Measurements from ENCODE around the gene PMEPA1.
A peak's percentile ranks its signal among the peaks of the same experiment; 100 is the strongest.
"Not testable (repeated sequence)": the region's sequence is repeated elsewhere in the genome, so short reads cannot be mapped to it uniquely, and the experiment has no call there.

PMEPA1 gene

DNA sequence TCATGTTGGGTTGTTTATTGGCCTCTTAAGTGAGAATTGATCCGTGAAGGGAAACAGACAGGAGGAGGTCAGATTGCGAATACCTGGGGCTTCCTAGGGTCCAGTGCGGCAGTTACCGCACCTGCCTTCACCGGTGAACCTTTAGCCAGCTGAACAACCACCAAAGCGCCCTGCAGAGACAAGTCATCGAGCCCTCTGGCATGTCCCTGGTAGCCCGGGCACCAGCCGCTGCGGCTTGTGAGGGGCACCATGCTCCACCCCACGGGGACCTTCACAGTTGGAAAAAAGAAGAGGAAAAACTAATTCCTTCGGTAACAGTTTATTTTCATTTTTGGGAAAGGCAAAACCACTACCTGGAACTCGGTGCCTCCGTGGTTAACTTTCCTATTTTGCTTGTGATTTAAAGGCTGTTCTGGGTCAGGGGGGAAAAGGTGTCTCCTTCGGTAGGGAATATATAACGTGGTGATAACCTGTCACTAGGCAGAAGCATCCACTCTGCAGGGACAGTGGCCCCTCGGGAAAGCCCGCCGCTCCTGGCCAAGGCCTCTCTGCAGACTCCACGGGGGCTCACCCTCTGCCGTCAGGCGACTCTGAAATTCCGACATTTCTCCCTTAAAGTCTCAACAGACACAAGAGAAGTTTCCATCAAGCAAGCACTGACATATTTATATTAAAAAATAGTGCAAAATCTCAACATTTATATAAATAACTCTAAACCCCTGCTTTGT, 58.9 kb downstream of the PMEPA1 start:
- DNase-seq (ENCODE audit: low read depth): no peak

GRCh38 chr20:57650266-57650665, 59.5 kb downstream of the PMEPA1 start:
- no peak for DNase-seq (ENCODE audit: low read depth)

- no peak for DNase-seq (ENCODE audit: low read depth)
Measured at GRCh38 chr20:57649617-57650015, 60.2 kb downstream of the PMEPA1 start.

DNA sequence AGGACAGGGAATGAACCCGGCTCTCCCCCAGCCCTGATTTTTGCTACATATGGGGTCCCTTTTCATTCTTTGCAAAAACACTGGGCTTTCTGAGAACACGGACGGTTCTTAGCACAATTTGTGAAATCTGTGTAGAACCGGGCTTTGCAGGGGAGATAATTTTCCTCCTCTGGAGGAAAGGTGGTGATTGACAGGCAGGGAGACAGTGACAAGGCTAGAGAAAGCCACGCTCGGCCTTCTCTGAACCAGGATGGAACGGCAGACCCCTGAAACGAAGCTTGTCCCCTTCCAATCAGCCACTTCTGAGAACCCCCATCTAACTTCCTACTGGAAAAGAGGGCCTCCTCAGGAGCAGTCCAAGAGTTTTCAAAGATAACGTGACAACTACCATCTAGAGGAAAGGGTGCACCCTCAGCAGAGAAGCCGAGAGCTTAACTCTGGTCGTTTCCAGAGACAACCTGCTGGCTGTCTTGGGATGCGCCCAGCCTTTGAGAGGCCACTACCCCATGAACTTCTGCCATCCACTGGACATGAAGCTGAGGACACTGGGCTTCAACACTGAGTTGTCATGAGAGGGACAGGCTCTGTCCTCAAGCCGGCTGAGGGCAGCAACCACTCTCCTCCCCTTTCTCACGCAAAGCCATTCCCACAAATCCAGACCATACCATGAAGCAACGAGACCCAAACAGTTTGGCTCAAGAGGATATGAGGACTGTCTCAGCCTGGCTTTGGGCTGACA, 60.8 kb downstream of the PMEPA1 start:
- DNase-seq (ENCODE audit: low read depth): no peak

GRCh38 chr20:57647933-57648785, 61.7 kb downstream of the PMEPA1 start:
- no peak for DNase-seq (ENCODE audit: low read depth)

- no peak for DNase-seq (ENCODE audit: low read depth)
Measured at GRCh38 chr20:57647006-57647932, 62.5 kb downstream of the PMEPA1 start.

- DNase-seq (ENCODE audit: low read depth): no peak
Measured at GRCh38 chr20:57638895-57639236, 70.9 kb downstream of the PMEPA1 start.

DNA sequence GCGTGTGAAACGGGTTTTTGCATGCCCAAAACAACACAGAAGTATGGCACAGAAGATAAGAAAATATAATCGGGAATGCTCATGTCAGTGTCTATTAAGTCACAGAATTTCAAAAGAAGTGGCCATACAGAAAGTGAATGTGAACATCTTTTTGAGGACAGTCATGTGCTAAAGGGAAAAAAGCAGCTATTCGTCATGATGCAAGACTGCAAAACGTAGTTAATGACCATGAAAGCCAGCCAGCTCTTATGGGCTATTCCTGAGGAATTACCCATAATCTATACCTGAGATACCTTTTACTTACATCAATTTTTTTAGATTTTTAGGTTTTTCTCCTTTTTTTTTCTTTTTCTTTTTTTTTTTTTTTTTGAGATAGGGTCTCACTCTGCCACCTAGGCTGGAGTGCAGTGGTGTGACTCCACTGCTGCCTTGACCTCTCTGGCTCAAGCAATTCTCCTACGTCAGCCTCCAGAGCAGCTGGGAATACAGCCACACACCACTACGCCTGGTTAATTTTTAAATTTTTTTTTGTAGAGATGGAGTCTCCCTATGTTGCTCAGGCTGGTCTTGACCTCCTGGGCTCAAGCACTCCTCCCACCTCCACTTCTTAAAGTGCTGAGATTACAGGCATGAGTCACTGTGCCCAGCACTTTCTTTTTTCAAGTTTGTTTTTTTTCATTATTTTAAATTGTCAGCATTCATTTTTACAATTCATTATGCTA, 71.5 kb downstream of the PMEPA1 start:
- no peak for DNase-seq (ENCODE audit: low read depth)

DNA sequence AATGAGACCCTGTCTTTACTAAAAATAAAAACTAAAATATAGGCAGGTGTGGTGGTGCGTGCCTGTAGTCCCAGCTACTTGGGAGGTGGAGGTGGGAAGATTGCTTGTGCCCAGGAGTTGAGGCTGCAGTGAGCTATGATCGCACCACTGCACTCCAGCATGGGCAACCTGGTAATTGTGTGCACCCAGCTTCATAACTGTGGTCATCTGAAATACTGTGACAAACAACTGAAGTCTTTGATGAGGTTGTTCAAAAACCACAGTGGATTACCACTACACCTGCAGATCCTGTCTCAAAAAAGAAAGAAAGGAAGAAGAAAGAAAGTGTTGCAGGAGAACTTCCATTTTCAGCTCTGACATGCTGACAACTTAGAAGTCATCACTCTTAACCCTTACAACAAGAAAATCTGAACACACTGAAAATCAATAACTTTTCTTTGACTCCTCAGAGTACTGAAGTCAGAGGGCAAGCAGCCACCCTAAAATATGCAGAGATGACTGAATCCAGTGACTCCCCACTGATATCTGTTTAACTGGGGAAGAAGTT, 75.8 kb downstream of the PMEPA1 start:
- DNase-seq (ENCODE audit: low read depth): no peak

GRCh38 chr20:57632286-57632685, 77.5 kb downstream of the PMEPA1 start:
- DNase-seq (ENCODE audit: low read depth): no peak

GRCh38 chr20:57630061-57630460, 79.8 kb downstream of the PMEPA1 start:
- DNase-seq (ENCODE audit: low read depth): no peak

DNA sequence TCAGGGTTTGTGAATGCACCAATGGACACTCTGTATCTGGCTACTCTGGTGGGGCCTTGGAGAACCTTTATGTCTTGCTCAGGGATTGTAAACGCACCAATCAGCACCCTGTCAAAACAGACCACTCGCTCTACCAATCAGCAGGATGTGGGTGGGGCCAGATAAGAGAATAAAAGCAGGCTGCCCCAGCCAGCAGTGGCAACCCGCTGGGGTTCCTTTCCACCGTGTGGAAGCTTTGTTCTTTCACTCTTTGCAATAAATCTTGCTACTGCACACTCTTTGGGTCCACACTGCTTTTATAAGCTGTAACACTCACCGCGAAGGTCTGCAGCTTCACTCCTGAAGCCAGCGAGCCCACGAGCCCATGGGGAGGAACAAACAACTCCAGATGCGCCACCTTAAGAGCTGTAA, 80.3 kb downstream of the PMEPA1 start:
- not testable (repeated sequence) for DNase-seq (ENCODE audit: low read depth)

GRCh38 chr20:57628962-57629308, 80.9 kb downstream of the PMEPA1 start:
- DNase-seq (ENCODE audit: low read depth): not testable (repeated sequence)

GRCh38 chr20:57628047-57628961, 81.5 kb downstream of the PMEPA1 start:
- peak; percentile 52 for DNase-seq (ENCODE audit: low read depth)

- DNase-seq (ENCODE audit: low read depth): no peak
Measured at GRCh38 chr20:57627339-57627738, 82.5 kb downstream of the PMEPA1 start.

GRCh38 chr20:57625978-57626377, 83.8 kb downstream of the PMEPA1 start:
- no peak for DNase-seq (ENCODE audit: low read depth)

- DNase-seq (ENCODE audit: low read depth): no peak
Measured at GRCh38 chr20:57625181-57625958, 84.4 kb downstream of the PMEPA1 start.

DNA sequence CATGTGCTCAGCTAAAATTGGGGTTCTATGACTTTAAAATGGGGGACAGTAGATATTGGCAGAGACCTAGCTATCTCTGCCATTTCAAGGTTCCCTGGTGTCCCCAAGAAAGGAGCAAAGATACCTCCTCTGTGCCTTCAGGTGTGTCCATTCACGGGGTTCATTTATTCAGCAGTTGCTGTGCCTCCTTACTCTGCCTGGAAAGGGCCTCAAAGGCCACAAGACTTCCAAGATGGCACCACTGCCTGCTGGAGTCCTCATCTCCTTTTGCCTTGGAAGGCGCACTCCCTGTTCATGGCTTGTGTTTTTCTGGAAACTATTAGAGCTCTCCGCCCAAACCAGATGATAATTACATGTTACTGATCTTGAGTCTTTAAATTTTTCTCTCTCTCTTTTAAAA, 85.7 kb downstream of the PMEPA1 start:
- DNase-seq (ENCODE audit: low read depth): no peak
